H1 (cell line): ENCODE measurements around the gene ARL14EPL.

Experiments
- BRCA1 ChIP-seq: IDR thresholded peaks from 2 replicates; pipeline ENCODE4 v1.6.1; 2012; ENCODE audit warnings: low read depth, low read length, improper control_type of control experiment
- EP300 ChIP-seq, 2 experiments: IDR thresholded peaks; 1 replicate in 1 of 2; 2 replicates in 1 of 2; pipeline ENCODE4 v1.6.1; 2011 to 2012; ENCODE audit warnings: low read depth in 2 of 2, low read length in 2 of 2, mild to moderate bottlenecking in 2 of 2, borderline replicate concordance in 1 of 2, inconsistent platforms in 1 of 2, moderate library complexity in 1 of 2
- SRF ChIP-seq: IDR thresholded peaks from 2 replicates; pipeline ENCODE4 v1.6.1; 2011; ENCODE audit warnings: mild to moderate bottlenecking, low read depth, low read length, moderate library complexity

GRCh38 chr5:116088062-116088461, 55.8 kb downstream of the ARL14EPL start:
- TF ChIP-seq EP300 (IDR thresholded peaks at IDR 0.05; ENCODE audit: borderline replicate concordance in 1 of 2, low read depth in 2 of 2, low read length in 2 of 2) (no peak), BRCA1 (no peak), SRF (no peak)
